Heart right ventricle (tissue), 16 donors: Measurements from ENCODE around the gene ACTR5. TPM values are rescaled to one million over a fixed set of nuclear protein-coding genes. Genes with fewer than 3 reads are reported as not detected.

ENCODE experiments used
- ATAC-seq, 8 donors: fragments of 200-7000 bp; cut with Tn5 transposase; one replicate each; pipeline ENCODE4 v1.9.1; 2020; ENCODE audit warnings: mild to moderate bottlenecking in 8 of 8, moderate library complexity in 8 of 8, moderate number of reproducible peaks in 1 of 8
- DNase-seq, 2 donors: peaks; one replicate each; pipeline ENCODE4 v3.0.0-alpha.2; 2020
- H3K27ac ChIP-seq, 10 donors: fragments of 200-600 bp; sonication (generic) in 2 of 10; one replicate each; pipeline versions ENCODE4 v1.5.0 to v1.8.0; 2020 to 2022; ENCODE audit warnings: mild to moderate bottlenecking in 3 of 10
- H3K27me3 ChIP-seq, 7 donors: fragments of 200-600 bp; one replicate each; pipeline ENCODE4 v1.8.0; 2021 to 2022; ENCODE audit warnings: mild to moderate bottlenecking in 2 of 7
- H3K36me3 ChIP-seq, 9 donors: fragments of 200-600 bp; sonication (generic) in 1 of 9; one replicate each; pipeline versions ENCODE4 v1.5.0 to v1.8.0; 2020 to 2022; ENCODE audit warnings: mild to moderate bottlenecking in 2 of 9
- H3K4me1 ChIP-seq, 9 donors: fragments of 200-600 bp; sonication (generic) in 1 of 9; one replicate each; pipeline versions ENCODE4 v1.5.0 to v1.8.0; 2020 to 2022; ENCODE audit warnings: mild to moderate bottlenecking in 4 of 9
- H3K4me3 ChIP-seq, 10 donors: fragments of 200-600 bp; sonication (generic) in 2 of 10; one replicate each; pipeline versions ENCODE4 v1.5.0 to v1.8.0; 2020 to 2022; ENCODE audit warnings: mild to moderate bottlenecking in 7 of 10, moderate library complexity in 2 of 10
- H3K9me3 ChIP-seq, 11 donors: fragments of 200-600 bp in 10 of 11; sonication (generic) in 2 of 11; one replicate each; pipeline versions ENCODE4 v1.5.0 to v1.8.0; 2013 to 2022; ENCODE audit warnings: mild to moderate bottlenecking in 2 of 11, control low read depth in 1 of 11, moderate library complexity in 1 of 11
- CTCF ChIP-seq, 9 donors: fragments of 200-600 bp; sonication (generic) in 2 of 9; IDR thresholded peaks; one replicate each; pipeline versions ENCODE4 v1.5.0 to v1.8.0; 2021 to 2022; ENCODE audit warnings: antibody characterized with exemption in 9 of 9, mild to moderate bottlenecking in 5 of 9, moderate library complexity in 1 of 9
- WGBS, 2 donors: extraction: QIAGEN DNeasy Blood & Tissue Kit; methylation state at CpG; one replicate each; pipeline ENCODE4 v1.1.7; 2013; ENCODE audit warnings: inconsistent platforms in 1 of 2; 5-methylcytosine and 5-hydroxymethylcytosine counted together
- intact Hi-C, 10 donors: fragments of 100-400 bp; cut with DNase I; formaldehyde crosslinking; loops; one replicate each; pipeline versions ENCODE4 v1.11.1 to v1.14.2; 2022
- polyA plus RNA-seq, 2 donors: library from polyadenylated mRNA; stranded (reverse); fragments of 200-250 nt; gene quantifications; one replicate each; pipeline ENCODE4 v1.2.3, GENCODE V29; 2013
- total RNA-seq, 10 donors: library from RNA; stranded (reverse); fragmentation: NEBNext Ultra II Directional in 3 of 10; extraction: Animal tissue kit (Norgen Biotek cat#: 25700) in 3 of 10; gene quantifications; one replicate each; pipeline versions ENCODE4 v1.2.1 to v1.2.4, GENCODE V29; 2021 to 2023
- donor health status: Arrhythmogenic right ventricular cardiomyopathy.
- donor health status: ischemic (EF 13 %, LVEDD 7.1; RV severe dilation, severe dysfunction).
- donor health status: healthy with polysubstance abuse.
- donor health status: DM: no; HTN: yes; CAD: no.
- donor health status: DM: no; HTN: no; CAD: no.
- donor health status: ischemic (EF 25% LVEDD 6.9; RV normal size, moderate dysfunction).
- donor health status: ischemic (EF 25% LVEDD 5.7; RV mildly dilated, moderate dysfunction).
- donor health status: healthy.
- donor health status: DM: yes; HTN: yes; CAD: no.
- donor health status: Ischemic cardiomyopathy.
- donor health status: ischemic (EF 35%, LVEDD 5.7; RV mildly dilated, moderate dysfunction).
- donor health status: nonischemic (EF 11% LVEDD 7.7; RV severe dilation, severe dysfunction).
- donor health status: DM: yes; HTN: yes; CAD: no.
- donor health status: PGD.
- donor health status: ischemic (EF 29% LVEDD 5.4; RV normal size, mild dysfunction).
- donor health status: nonischemic (EF 23%, LVEDD 6.1; RV moderate dilation, normal function).

ACTR5 gene
- total and polyA plus RNA-seq, 12 donors: 1.5 to 5.4 (median 2.8) TPM

GRCh38 chr20:38715646-38716045 is 32.6 kb upstream of the ACTR5 start:
- no peaks in the 10 kb centered on the region for H3K4me1 ChIP-seq
- intact Hi-C loops: no loop called here

GRCh38 chr20:38722683-38723016 is 25.6 kb upstream of the ACTR5 start:
- H3K27ac ChIP-seq: no peak overlapping the region
- no peaks in the 10 kb centered on the region for H3K9me3 ChIP-seq
- peaks cover 48 to 99% (median 95%) of the 10 kb centered on the region in 7 donors for H3K27me3 ChIP-seq
- H3K4me1 ChIP-seq: peaks cover 0 to 40% (median 25%) of the 10 kb centered on the region in 9 donors
- TF ChIP-seq CTCF (IDR thresholded peaks at IDR 0.05): no peak
- H3K4me3 ChIP-seq: no peak overlapping the region
- DNase-seq: no peak
- intact Hi-C loops: no loop called here
- peaks cover 0 to 5% (median 0%) of the 10 kb centered on the region in 9 donors for H3K36me3 ChIP-seq
- 1 to 3% methylated on average over 7 of the region's 7 CpGs for WGBS, 2 donors
- ATAC-seq: no peak

More at GRCh38 chr20:38715646-38716045, 32.6 kb upstream of the ACTR5 start:
- Histone ChIP-seq H3K27ac (no peak overlapping the region), H3K27me3 (peaks cover 0 to 87% (median 77%) of the 10 kb centered on the region in 7 donors), H3K36me3 (no peaks in the 10 kb centered on the region), H3K4me3 (no peak overlapping the region), H3K9me3 (no peaks in the 10 kb centered on the region)
- no peak for TF ChIP-seq CTCF (IDR thresholded peaks at IDR 0.05)
- no peak for ATAC-seq
- no peak for DNase-seq
- WGBS, 2 donors: 55 to 56% methylated on average over 10 of the region's 10 CpGs

- peaks cover 0 to 46% (median 31%) of the 10 kb centered on the region in 9 donors for H3K4me1 ChIP-seq
Measured at GRCh38 chr20:38723017-38723847, 25.0 kb upstream of the ACTR5 start.

More at GRCh38 chr20:38723017-38723847, 25.0 kb upstream of the ACTR5 start:
- peaks cover 52 to 99% (median 95%) of the 10 kb centered on the region in 7 donors for H3K27me3 ChIP-seq
- peaks cover 0 to 9% (median 0%) of the 10 kb centered on the region in 9 donors for H3K36me3 ChIP-seq
- 1 to 2% methylated on average over 56 of the region's 56 CpGs for WGBS, 2 donors
- ATAC-seq: no peak
- intact Hi-C loops: no loop called here
- DNase-seq: no peak
- H3K27ac ChIP-seq: no peak overlapping the region
- H3K9me3 ChIP-seq: no peaks in the 10 kb centered on the region
- no peak overlapping the region for H3K4me3 ChIP-seq
- TF ChIP-seq CTCF (IDR thresholded peaks at IDR 0.05): no peak
